HEK293T (cell line): Measurements from ENCODE around the gene LRMDA.
A peak's percentile ranks its signal among the peaks of the same experiment; 100 is the strongest.

Experiments used
- CTCF ChIA-PET: fragments of 350-600 bp; formaldehyde crosslinking; extraction: SDS; loops from one replicate; lab custom pipeline; 2021; ENCODE audit warnings: antibody characterized with exemption, inconsistent platforms; lab: Yijun Ruan, JAX
- POLR2A ChIA-PET: fragments of 350-600 bp; formaldehyde crosslinking; extraction: SDS; loops from one replicate; lab custom pipeline; 2020; ENCODE audit warnings: antibody characterized with exemption, inconsistent platforms; lab: Yijun Ruan, JAX
- DNase-seq: peaks from one replicate; pipeline ENCODE4 v3.0.0; 2012; ENCODE audit warnings: mixed read lengths; ENCODE audit errors: extremely low spot score
- ARNT ChIP-seq: fragments of 450-650 bp; IDR thresholded peaks from 2 replicates; pipeline ENCODE4 v1.6.1; 2017; ENCODE audit warnings: mild to moderate bottlenecking
- BHLHE40 ChIP-seq: fragments of 450-650 bp; IDR thresholded peaks from 2 replicates; pipeline ENCODE4 v1.6.1; 2016; ENCODE audit warnings: mild to moderate bottlenecking, moderate library complexity, borderline replicate concordance
- CTBP1 ChIP-seq: fragments of 450-650 bp; IDR thresholded peaks from 2 replicates; pipeline ENCODE4 v1.6.1; 2016; ENCODE audit warnings: borderline replicate concordance
- ELF4 ChIP-seq: fragments of 450-650 bp; IDR thresholded peaks from 2 replicates; pipeline ENCODE4 v1.6.1; 2017; ENCODE audit warnings: antibody characterized with exemption
- FOXA1 ChIP-seq: fragments of 450-650 bp; IDR thresholded peaks from 2 replicates; pipeline ENCODE4 v1.6.1; 2016; ENCODE audit warnings: mild to moderate bottlenecking
- FOXK2 ChIP-seq: fragments of 450-650 bp; IDR thresholded peaks from 2 replicates; pipeline ENCODE4 v1.6.1; 2016; ENCODE audit warnings: mild to moderate bottlenecking
- FOXM1 ChIP-seq: fragments of 450-650 bp; IDR thresholded peaks from 2 replicates; pipeline ENCODE4 v1.6.1; 2017; ENCODE audit warnings: mild to moderate bottlenecking, borderline replicate concordance
- HDGF ChIP-seq: fragments of 450-650 bp; IDR thresholded peaks from 2 replicates; pipeline ENCODE4 v1.6.1; 2017; ENCODE audit warnings: antibody characterized with exemption, borderline replicate concordance
- L3MBTL2 ChIP-seq: fragments of 450-650 bp; conservative IDR thresholded peaks from 2 replicates; pipeline ENCODE4 v1.6.1; 2016; ENCODE audit warnings: mild to moderate bottlenecking
- LEF1 ChIP-seq: fragments of 450-650 bp; IDR thresholded peaks from 2 replicates; pipeline ENCODE4 v1.6.1; 2017; ENCODE audit warnings: mild to moderate bottlenecking, borderline replicate concordance
- NFRKB ChIP-seq: fragments of 450-650 bp; IDR thresholded peaks from 2 replicates; pipeline ENCODE4 v1.6.1; 2016; ENCODE audit warnings: mild to moderate bottlenecking, moderate library complexity
- PKNOX1 ChIP-seq: fragments of 450-650 bp; IDR thresholded peaks from 2 replicates; pipeline ENCODE4 v1.6.1; 2016
- SP1 ChIP-seq: fragments of 450-650 bp; IDR thresholded peaks from 2 replicates; pipeline ENCODE4 v1.6.1; 2017
- SUZ12 ChIP-seq: fragments of 450-650 bp; IDR thresholded peaks from 2 replicates; pipeline ENCODE4 v1.6.1; 2016; ENCODE audit warnings: mild to moderate bottlenecking
- TARDBP ChIP-seq: fragments of 450-650 bp; IDR thresholded peaks from 2 replicates; pipeline ENCODE4 v1.6.1; 2016
- ZNF384 ChIP-seq: fragments of 450-650 bp; IDR thresholded peaks from 2 replicates; pipeline ENCODE4 v1.6.1; 2016

The LRMDA gene

GRCh38 chr10:75586814-75587213 is 155.4 kb downstream of the LRMDA start:
- ChIA-PET CTCF (no interaction called here), POLR2A (interaction anchor here (1.4 kb wide), 1 partner anchor 187 kb away, joined by 4 read pairs; no protein-coding TSS in a partner anchor)
- no peak for DNase-seq
- TF ChIP-seq SUZ12 (no peak), BHLHE40 (no peak), FOXA1 (no peak), ARNT (no peak), TARDBP (no peak), SP1 (no peak), FOXK2 (no peak), LEF1 (no peak)

- TF ChIP-seq FOXM1 = no peak
- no peak for TF ChIP-seq SP1
- TF ChIP-seq ELF4 = no peak
- TF ChIP-seq TARDBP = no peak
- TF ChIP-seq NFRKB = no peak
- no peak for TF ChIP-seq ARNT
- TF ChIP-seq FOXA1 = no peak
- TF ChIP-seq L3MBTL2 = no peak
- no peak for TF ChIP-seq BHLHE40
- TF ChIP-seq FOXK2 = no peak
- no peak for TF ChIP-seq ZNF384
- DNase-seq = no peak
- CTCF ChIA-PET = no interaction called here
- POLR2A ChIA-PET = no interaction called here
These were observed 156.6 kb downstream of the LRMDA start for GRCh38 chr10:75588031-75588430.

GRCh38 chr10:75589895-75590654 is 158.7 kb downstream of the LRMDA start:
- POLR2A ChIA-PET = no interaction called here
- TF ChIP-seq SP1 (no peak), ARNT (no peak), FOXA1 (no peak), ELF4 (no peak), ZNF384 (no peak), NFRKB (no peak), FOXM1 (no peak), BHLHE40 (no peak), HDGF (no peak), SUZ12 (no peak), L3MBTL2 (no peak)
- CTCF ChIA-PET = interaction anchor here (0.8 kb wide), 1 partner anchor 62 kb away, joined by 5 read pairs; no protein-coding TSS in a partner anchor
- DNase-seq = no peak

- ChIA-PET POLR2A (interaction anchor here (0.6 to 11.4 kb wide), 10 partner anchors 22 to 717 kb away, joined by 3 to 101 read pairs (median 4); partner anchors contain the start of gene ZNF503), CTCF (interaction anchor here (1.0 to 1.7 kb wide), 3 partner anchors 168 to 712 kb away, joined by 3 to 5 read pairs (median 3); no protein-coding TSS in a partner anchor)
- peak; percentile 40 for DNase-seq
- peak; percentile 52 for TF ChIP-seq L3MBTL2
- TF ChIP-seq FOXM1 = no peak
- no peak for TF ChIP-seq BHLHE40
- TF ChIP-seq PKNOX1 = peak; percentile 95
- TF ChIP-seq CTBP1 = no peak
- no peak for TF ChIP-seq SP1
- TF ChIP-seq FOXK2 = no peak
- no peak for TF ChIP-seq NFRKB
- TF ChIP-seq ZNF384 = no peak
- TF ChIP-seq SUZ12 = no peak
- no peak for TF ChIP-seq LEF1
- TF ChIP-seq TARDBP = no peak
- no peak for TF ChIP-seq ARNT
- no peak for TF ChIP-seq ELF4
These were observed 160.8 kb downstream of the LRMDA start for GRCh38 chr10:75592151-75592787.

- ChIA-PET POLR2A (interaction anchor here (0.6 to 11.4 kb wide), 20 partner anchors 21 to 716 kb away, joined by 3 to 101 read pairs (median 4); partner anchors contain the start of gene ZNF503), CTCF (interaction anchor here (0.5 to 2.2 kb wide), 15 partner anchors 12 to 711 kb away, joined by 3 to 9 read pairs (median 3); partner anchors contain the start of gene ZNF503)
- no peak; the same call in 1 of the 2 replicates for TF ChIP-seq BHLHE40
- peak; percentile 36; the same call in 1 of the 2 replicates for TF ChIP-seq ELF4
- TF ChIP-seq L3MBTL2 = peak; percentile 54; the same call in 1 of the 2 replicates
- peak; percentile 77; the same call in 1 of the 2 replicates for TF ChIP-seq FOXK2
- peak; percentile 12; the same call in 1 of the 2 replicates for TF ChIP-seq NFRKB
- TF ChIP-seq HDGF = no peak
- TF ChIP-seq PKNOX1 = peak; percentile 98
- peak; percentile 60; the same call in 1 of the 2 replicates for TF ChIP-seq TARDBP
- peak; percentile 77; the same call in 1 of the 2 replicates for TF ChIP-seq ZNF384
- TF ChIP-seq FOXA1 = peak; percentile 96
- TF ChIP-seq SUZ12 = no peak
- TF ChIP-seq SP1 = no peak
- TF ChIP-seq CTBP1 = peak; percentile 100
- TF ChIP-seq LEF1 = peak; percentile 98
- TF ChIP-seq ARNT = peak; percentile 97
- TF ChIP-seq FOXM1 = peak; percentile 71; the same call in 1 of the 2 replicates
- DNase-seq = peak; percentile 57
These were observed 161.6 kb downstream of the LRMDA start for GRCh38 chr10:75592791-75593643.
